ENCODE data around the gene USP44. TPM values are rescaled to one million over a fixed set of nuclear protein-coding genes. Genes with fewer than 3 reads are reported as not detected.

The USP44 gene
- total RNA-seq, 2 experiments from 2014 or later: 6.6 to 7.6 TPM

- peak; percentile 56 for DNase-seq
- Mint-ChIP-seq H3K9me3 (no peaks in the 10 kb centered on the region), H3K4me3 (peak overlapping the region; percentile 96), H3K27ac (peak overlapping the region; percentile 98), H3K36me3 (ENCODE audit: low read depth) (peaks cover 28% of the 10 kb centered on the region), H3K27me3 (ENCODE audit: low read depth) (no peaks in the 10 kb centered on the region), H3K4me1 (ENCODE audit: low read depth) (peaks cover 35% of the 10 kb centered on the region)
- CTCF ChIA-PET: interaction anchor here (1.4 kb wide), 1 partner anchor 61 kb away, joined by 3 read pairs; no protein-coding TSS in a partner anchor
- intact Hi-C loops (cut with micrococcal nuclease): loop anchor here (1.0 to 10.0 kb wide), 6 partner anchors 46 to 1211 kb away; partner anchors contain the start of genes AMDHD1, CCDC38, NR2C1 and SNRPF
Measured at GRCh38 chr12:95473231-95473883, 77.9 kb downstream of the USP44 start.

GRCh38 chr12:95470300-95470699 is 81.0 kb downstream of the USP44 start:
- intact Hi-C loops (cut with micrococcal nuclease): loop anchor here (5.0 to 10.0 kb wide), 4 partner anchors 43 to 1208 kb away; partner anchors contain the start of genes AMDHD1, CCDC38 and SNRPF
- H3K9me3 Mint-ChIP-seq: no peaks in the 10 kb centered on the region
- no peak overlapping the region for H3K27ac Mint-ChIP-seq
- CTCF ChIA-PET: no interaction called here
- peaks cover 3% of the 10 kb centered on the region for H3K36me3 Mint-ChIP-seq (ENCODE audit: low read depth)
- peaks cover 11% of the 10 kb centered on the region for H3K4me1 Mint-ChIP-seq (ENCODE audit: low read depth)
- no peak overlapping the region for H3K4me3 Mint-ChIP-seq
- H3K27me3 Mint-ChIP-seq (ENCODE audit: low read depth): no peaks in the 10 kb centered on the region
- no peak for DNase-seq

Other genes starting within 250 kb of the USP44 start
- gene METAP2, start 77.3 kb downstream of the USP44 start, total RNA-seq: 100 to 1,000 TPM; 108 to 110 TPM
- gene NTN4, start 239.3 kb upstream of the USP44 start, total RNA-seq: not detected